HCT116 (cell line): ENCODE results near the gene CLDN14. TPM values are rescaled to one million over a fixed set of nuclear protein-coding genes. Genes with fewer than 3 reads are reported as not detected.

Experiments used
- ATAC-seq: fragments of 200-7000 bp; cut with Tn5 transposase; 2 replicates; pipeline ENCODE4 v1.9.1; 2020; ENCODE audit warnings: mild to moderate bottlenecking, moderate library complexity
- BruUV-seq: library from RNA; stranded (reverse); fragments of 400-500 nt; replicated peaks from 2 replicates; lab custom pipeline; 2021; lab: Mats Ljungman, UMichigan
- CTCF ChIA-PET: fragments of 300-600 bp; sonication (Branson Sonifier 250); formaldehyde crosslinking; loops from one replicate; lab custom pipeline; 2021; ENCODE audit warnings: antibody characterized with exemption; lab: Charles Lee
- POLR2A ChIA-PET: fragments of 300-600, 350-600 bp; sonication (Branson Sonifier 250); formaldehyde crosslinking; loops from one replicate; lab custom pipeline; 2021; ENCODE audit warnings: antibody characterized with exemption; lab: Charles Lee
- RAD21 ChIA-PET, 2 experiments: fragments of 300-600 bp; sonication (Branson Sonifier 250); formaldehyde crosslinking; loops; one replicate each; lab custom pipeline; 2023; ENCODE audit warnings: low total read pairs in 2 of 2; ENCODE audit not compliant: uncharacterized antibody in 2 of 2, unreplicated experiment in 2 of 2, low non-redundant PET in 1 of 2; lab: Charles Lee
- DNase-seq: peaks from one replicate; pipeline ENCODE4 v3.0.0-alpha.2; 2010; ENCODE audit warnings: low read depth, low spot score
- H2AFZ ChIP-seq: fragments of 200-600 bp; shearing (Covaris generic), sonication (generic); 2 replicates; pipeline ENCODE4 v1.6.1; 2017; ENCODE audit warnings: low read depth, mixed run types, mixed read lengths, antibody characterized with exemption, low read length; ENCODE audit not compliant: poor library complexity, severe bottlenecking
- H3K27ac ChIP-seq: 2 replicates; pipeline ENCODE4 v1.5.1; 2012; ENCODE audit warnings: low read depth, low read length
- H3K27me3 ChIP-seq: fragments of 200-600 bp; sonication (generic); 2 replicates; pipeline ENCODE4 v1.6.1; 2016; ENCODE audit warnings: mixed run types, low read length, mixed read lengths; ENCODE audit not compliant: insufficient read depth
- H3K36me3 ChIP-seq, 2 experiments: fragments of 200-500 bp in 1 of 2; fragments of 200-600 bp in 1 of 2; sonication (Bioruptor generic) in 1 of 2; sonication (generic) in 1 of 2; 2 replicates each; pipeline versions ENCODE4 v1.5.1 to v1.6.1; 2014 to 2016; ENCODE audit warnings: low read length in 2 of 2, inconsistent platforms in 1 of 2, mixed read lengths in 1 of 2, mixed run types in 1 of 2; ENCODE audit not compliant: insufficient read depth in 2 of 2, control insufficient read depth in 1 of 2
- H3K4me1 ChIP-seq, 2 experiments: fragments of 200-600 bp in 1 of 2; sonication (generic) in 1 of 2; 2 replicates each; pipeline versions ENCODE4 v1.5.1 to v1.6.1; 2012 to 2017; ENCODE audit warnings: low read length in 2 of 2, inconsistent platforms in 1 of 2, mild to moderate bottlenecking in 1 of 2, mixed read lengths in 1 of 2, mixed run types in 1 of 2, moderate library complexity in 1 of 2; ENCODE audit not compliant: insufficient read depth in 2 of 2, control insufficient read depth in 1 of 2
- H3K4me2 ChIP-seq: fragments of 200-600 bp; sonication (generic); 2 replicates; pipeline ENCODE4 v1.6.1; 2017; ENCODE audit warnings: mixed run types, low read length, mixed read lengths
- H3K4me3 ChIP-seq, 2 experiments: fragments of 200-600 bp in 1 of 2; sonication (generic) in 1 of 2; replicated peaks in 1 of 2; 2 replicates each; pipeline ENCODE4 v1.5.1; 2011 to 2016; ENCODE audit warnings: low read length in 2 of 2, control low read depth in 1 of 2, low read depth in 1 of 2, mild to moderate bottlenecking in 1 of 2, mixed read lengths in 1 of 2, mixed run types in 1 of 2
- H3K79me2 ChIP-seq: fragments of 200-600 bp; sonication (generic); 2 replicates; pipeline ENCODE4 v1.6.1; 2017; ENCODE audit warnings: mild to moderate bottlenecking, mixed run types, low read length, moderate library complexity, mixed read lengths; ENCODE audit not compliant: insufficient read depth
- H3K9ac ChIP-seq: fragments of 200-600 bp; sonication (generic); 2 replicates; pipeline ENCODE4 v1.6.1; 2016; ENCODE audit warnings: low read length, mixed read lengths
- H3K9me2 ChIP-seq: fragments of 200-600 bp; sonication (generic), shearing (Covaris generic); 2 replicates; pipeline ENCODE4 v1.6.1; 2017; ENCODE audit warnings: mixed run types, mild to moderate bottlenecking, moderate library complexity; ENCODE audit not compliant: insufficient read depth
- H3K9me3 ChIP-seq, 2 experiments: fragments of 200-500 bp in 1 of 2; fragments of 200-600 bp in 1 of 2; sonication (Bioruptor generic) in 1 of 2; sonication (generic) in 1 of 2; 2 replicates each; pipeline ENCODE4 v1.6.1; 2014 to 2017; ENCODE audit warnings: low read length in 2 of 2, mixed read lengths in 2 of 2, inconsistent platforms in 1 of 2, low read depth in 1 of 2, mild to moderate bottlenecking in 1 of 2, mixed run types in 1 of 2, moderate library complexity in 1 of 2; ENCODE audit not compliant: control insufficient read depth in 1 of 2, insufficient read depth in 1 of 2
- H4K20me1 ChIP-seq: fragments of 200-600 bp; sonication (generic), shearing (Covaris generic); 2 replicates; pipeline ENCODE4 v1.6.1; 2017; ENCODE audit warnings: mixed run types, mild to moderate bottlenecking, moderate library complexity; ENCODE audit not compliant: insufficient read depth
- CBX3 ChIP-seq: IDR thresholded peaks from 2 replicates; pipeline ENCODE4 v1.6.1; 2012; ENCODE audit warnings: low read depth
- CEBPB ChIP-seq: IDR thresholded peaks from 2 replicates; pipeline ENCODE4 v1.6.1; 2012; ENCODE audit warnings: low read depth
- EGR1 ChIP-seq: IDR thresholded peaks from 2 replicates; pipeline ENCODE4 v1.6.1; 2012; ENCODE audit warnings: low read depth
- ELF1 ChIP-seq: IDR thresholded peaks from 2 replicates; pipeline ENCODE4 v1.6.1; 2012; ENCODE audit warnings: low read depth, borderline replicate concordance
- EZH2phosphoT487 ChIP-seq: fragments of 200-600 bp; IDR thresholded peaks from 2 replicates; pipeline ENCODE4 v1.6.1; 2018; ENCODE audit warnings: antibody characterized with exemption, borderline replicate concordance
- FOSL1 ChIP-seq: IDR thresholded peaks from 2 replicates; pipeline ENCODE4 v1.6.1; 2012; ENCODE audit warnings: low read depth
- JUND ChIP-seq: IDR thresholded peaks from 2 replicates; pipeline ENCODE4 v1.6.1; 2012
- POLR2AphosphoS5 ChIP-seq: IDR thresholded peaks from 2 replicates; pipeline ENCODE4 v1.6.1; 2011; ENCODE audit warnings: mild to moderate bottlenecking, low read depth, low read length, moderate library complexity
- RAD21 ChIP-seq: IDR thresholded peaks from 2 replicates; pipeline ENCODE4 v1.6.1; 2012; ENCODE audit warnings: low read depth, mild to moderate bottlenecking
- SIN3A ChIP-seq: IDR thresholded peaks from 2 replicates; pipeline ENCODE4 v1.6.1; 2012; ENCODE audit warnings: low read depth
- SP1 ChIP-seq: IDR thresholded peaks from 2 replicates; pipeline ENCODE4 v1.6.1; 2012; ENCODE audit warnings: low read depth
- SRF ChIP-seq: IDR thresholded peaks from 2 replicates; pipeline ENCODE4 v1.6.1; 2012; ENCODE audit warnings: low read depth
- TCF7L2 ChIP-seq: IDR thresholded peaks from 2 replicates; pipeline ENCODE4 v1.7.0; 2011; ENCODE audit warnings: borderline replicate concordance, inconsistent platforms; ENCODE audit not compliant: insufficient read depth, insufficient read length; ENCODE audit errors: extremely low read depth
- YY1 ChIP-seq: IDR thresholded peaks from 2 replicates; pipeline ENCODE4 v1.6.1; 2011; ENCODE audit warnings: low read length, low read depth, moderate library complexity, mild to moderate bottlenecking; ENCODE audit not compliant: insufficient replicate concordance; ENCODE audit errors: extremely low read depth
- ZFX ChIP-seq: fragments of 450-650 bp; IDR thresholded peaks from 2 replicates; pipeline ENCODE4 v1.6.1; 2017
- intact Hi-C: fragments of 100-400 bp; cut with micrococcal nuclease; formaldehyde crosslinking; loops from 2 replicates; pipeline ENCODE4 v1.10.0; 2022
- total RNA-seq: library from RNA; stranded (reverse); gene quantifications from one replicate; pipeline ENCODE4 v1.2.1, GENCODE V29; 2021; ENCODE audit not compliant: unreplicated experiment
- TF ChIP-seq, protein P1 (sequence below), 3 experiments: fragments of 200-600 bp in 1 of 3; sonication (generic) in 1 of 3; IDR thresholded peaks in 2 of 3; conservative IDR thresholded peaks in 1 of 3; 2 replicates each; pipeline ENCODE4 v1.5.1; 2012 to 2017; ENCODE audit warnings: low read depth in 2 of 3, low read length in 2 of 3, antibody characterized with exemption in 1 of 3, borderline replicate concordance in 1 of 3, control low read depth in 1 of 3, mild to moderate bottlenecking in 1 of 3, mixed read lengths in 1 of 3, mixed run types in 1 of 3, moderate library complexity in 1 of 3; ENCODE audit not compliant: insufficient read depth in 1 of 3
- TF ChIP-seq, protein P2 (sequence below): IDR thresholded peaks from 2 replicates; pipeline ENCODE4 v1.6.1; 2012; ENCODE audit warnings: low read depth

Gene CLDN14
- total RNA-seq, 1 experiment from 2014 or later: not detected

DNA sequence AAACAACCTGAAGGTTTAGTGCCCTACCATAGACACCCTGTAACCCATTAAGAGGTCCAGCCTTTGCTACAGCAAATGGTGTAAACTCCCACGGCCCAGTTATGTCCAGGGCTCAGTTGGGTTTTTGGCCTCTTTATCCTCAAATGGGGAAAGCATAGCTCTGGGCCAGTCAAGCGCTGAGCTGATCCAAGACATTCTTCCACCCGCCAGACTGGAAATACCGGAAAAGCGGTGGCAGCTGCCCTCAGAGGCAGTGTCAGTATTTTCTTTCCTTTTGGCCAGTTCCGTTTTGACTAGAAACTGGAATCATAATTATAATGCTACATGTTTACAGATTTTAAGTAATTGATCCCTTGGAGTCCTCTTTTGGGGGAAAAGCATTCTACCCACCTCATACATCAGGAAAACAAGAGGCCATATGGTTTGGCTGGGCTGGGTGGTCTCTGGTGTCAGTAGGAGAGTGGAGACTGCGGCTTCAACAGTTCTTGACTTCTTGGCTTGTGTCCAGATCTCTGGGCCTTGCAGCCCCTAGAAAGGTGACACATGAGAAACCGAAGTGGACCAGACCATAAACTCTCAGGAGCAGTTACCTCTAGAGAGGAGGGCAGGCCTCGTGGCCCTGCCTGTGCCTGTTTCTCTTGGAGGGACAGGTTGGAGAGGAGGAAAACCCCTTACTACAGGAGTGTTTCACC, 30.2 kb upstream of the CLDN14 start:
- POLR2A ChIA-PET: no interaction called here
- RAD21 ChIA-PET: no interaction called here
- ATAC-seq (no peak; the same call in 1 of the 2 replicates), DNase-seq (no peak)
- Histone ChIP-seq H3K9me2 (no peaks in the 10 kb centered on the region), H4K20me1 (no peaks in the 10 kb centered on the region), H3K79me2 (no peaks in the 10 kb centered on the region), H3K9me3 (no peaks in the 10 kb centered on the region), H3K4me1 (peaks cover 5 to 8% of the 10 kb centered on the region in 2 experiments; a peak in 3 of 4 replicates), H3K36me3 (no peaks in the 10 kb centered on the region), H3K9ac (no peak overlapping the region), H2AFZ (no peak overlapping the region), H3K4me3 (no peak overlapping the region), H3K27me3 (peaks cover 7% of the 10 kb centered on the region; the same call in 1 of the 2 replicates), H3K27ac (no peak overlapping the region), H3K4me2 (0 out of 2 replicates have a peak overlapping the region, but pooled peaks have one; percentile 15)
- 0 out of 2 replicates have a peak, but pooled peaks have one; percentile 15 for TF ChIP-seq SP1
- TF ChIP-seq ELF1: no peak
- TF ChIP-seq RAD21: no peak
- no peak for TF ChIP-seq EZH2phosphoT487
- TF ChIP-seq POLR2AphosphoS5: no peak
- no peak for TF ChIP-seq TCF7L2
- no peak for TF ChIP-seq SRF
- intact Hi-C loops: loop anchor here (10.0 kb wide), 1 partner anchor 125 kb away; no protein-coding TSS in a partner anchor
- CTCF ChIA-PET: no interaction called here
- BruUV-seq: no TSS peak

DNA sequence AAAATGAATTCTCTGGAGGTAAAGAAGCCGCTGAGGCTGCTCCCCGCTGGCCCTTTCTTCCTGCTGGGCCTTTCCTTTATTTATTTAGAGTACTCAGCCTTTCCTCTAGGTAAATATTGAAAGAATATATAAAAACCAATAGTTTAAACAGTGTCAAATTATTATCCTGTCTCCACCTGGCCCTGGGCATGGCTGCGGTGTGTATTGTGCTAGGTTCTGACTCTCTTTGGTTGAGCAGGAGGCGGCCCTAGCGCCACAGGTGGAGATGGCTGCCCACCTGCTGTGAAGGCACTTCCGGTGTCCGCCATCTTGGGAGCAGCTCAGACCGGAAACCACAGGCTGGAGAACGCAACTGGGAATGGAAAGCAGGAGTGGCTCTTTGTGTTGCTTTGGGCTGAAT, 29.0 kb upstream of the CLDN14 start:
- no peak overlapping the region for H3K9ac ChIP-seq
- ATAC-seq: no peak
- ChIA-PET CTCF (no interaction called here), POLR2A (no interaction called here), RAD21 (no interaction called here)
- no peaks in the 10 kb centered on the region for H3K9me2 ChIP-seq
- peaks cover 5 to 8% of the 10 kb centered on the region in 2 experiments; a peak in 3 of 4 replicates for H3K4me1 ChIP-seq
- H3K9me3 ChIP-seq: no peaks in the 10 kb centered on the region
- H3K4me3 ChIP-seq: no peak overlapping the region
- DNase-seq: no peak
- H3K27me3 ChIP-seq: peaks cover 7% of the 10 kb centered on the region; the same call in 1 of the 2 replicates
- BruUV-seq: no TSS peak
- H2AFZ ChIP-seq: no peak overlapping the region
- H3K79me2 ChIP-seq: no peaks in the 10 kb centered on the region
- intact Hi-C loops: loop anchor here (10.0 kb wide), 1 partner anchor 126 kb away; no protein-coding TSS in a partner anchor
- no peaks in the 10 kb centered on the region for H4K20me1 ChIP-seq
- no peak overlapping the region for H3K27ac ChIP-seq
- no peak overlapping the region for H3K4me2 ChIP-seq
- H3K36me3 ChIP-seq: no peaks in the 10 kb centered on the region
- TF ChIP-seq EGR1 (no peak), ZFX (no peak), POLR2AphosphoS5 (no peak), YY1 (no peak), SIN3A (no peak), JUND (no peak), CEBPB (no peak), CBX3 (no peak), FOSL1 (no peak)
- TF ChIP-seq, protein P1, sequence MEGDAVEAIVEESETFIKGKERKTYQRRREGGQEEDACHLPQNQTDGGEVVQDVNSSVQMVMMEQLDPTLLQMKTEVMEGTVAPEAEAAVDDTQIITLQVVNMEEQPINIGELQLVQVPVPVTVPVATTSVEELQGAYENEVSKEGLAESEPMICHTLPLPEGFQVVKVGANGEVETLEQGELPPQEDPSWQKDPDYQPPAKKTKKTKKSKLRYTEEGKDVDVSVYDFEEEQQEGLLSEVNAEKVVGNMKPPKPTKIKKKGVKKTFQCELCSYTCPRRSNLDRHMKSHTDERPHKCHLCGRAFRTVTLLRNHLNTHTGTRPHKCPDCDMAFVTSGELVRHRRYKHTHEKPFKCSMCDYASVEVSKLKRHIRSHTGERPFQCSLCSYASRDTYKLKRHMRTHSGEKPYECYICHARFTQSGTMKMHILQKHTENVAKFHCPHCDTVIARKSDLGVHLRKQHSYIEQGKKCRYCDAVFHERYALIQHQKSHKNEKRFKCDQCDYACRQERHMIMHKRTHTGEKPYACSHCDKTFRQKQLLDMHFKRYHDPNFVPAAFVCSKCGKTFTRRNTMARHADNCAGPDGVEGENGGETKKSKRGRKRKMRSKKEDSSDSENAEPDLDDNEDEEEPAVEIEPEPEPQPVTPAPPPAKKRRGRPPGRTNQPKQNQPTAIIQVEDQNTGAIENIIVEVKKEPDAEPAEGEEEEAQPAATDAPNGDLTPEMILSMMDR (IDR thresholded peaks at IDR 0.05 in 2 of 3, conservative IDR thresholded peaks at IDR 0.05 in 1 of 3; ENCODE audit: borderline replicate concordance in 1 of 3, insufficient read depth in 1 of 3, low read depth in 2 of 3, low read length in 2 of 3): no peak
- TF ChIP-seq, protein P2, sequence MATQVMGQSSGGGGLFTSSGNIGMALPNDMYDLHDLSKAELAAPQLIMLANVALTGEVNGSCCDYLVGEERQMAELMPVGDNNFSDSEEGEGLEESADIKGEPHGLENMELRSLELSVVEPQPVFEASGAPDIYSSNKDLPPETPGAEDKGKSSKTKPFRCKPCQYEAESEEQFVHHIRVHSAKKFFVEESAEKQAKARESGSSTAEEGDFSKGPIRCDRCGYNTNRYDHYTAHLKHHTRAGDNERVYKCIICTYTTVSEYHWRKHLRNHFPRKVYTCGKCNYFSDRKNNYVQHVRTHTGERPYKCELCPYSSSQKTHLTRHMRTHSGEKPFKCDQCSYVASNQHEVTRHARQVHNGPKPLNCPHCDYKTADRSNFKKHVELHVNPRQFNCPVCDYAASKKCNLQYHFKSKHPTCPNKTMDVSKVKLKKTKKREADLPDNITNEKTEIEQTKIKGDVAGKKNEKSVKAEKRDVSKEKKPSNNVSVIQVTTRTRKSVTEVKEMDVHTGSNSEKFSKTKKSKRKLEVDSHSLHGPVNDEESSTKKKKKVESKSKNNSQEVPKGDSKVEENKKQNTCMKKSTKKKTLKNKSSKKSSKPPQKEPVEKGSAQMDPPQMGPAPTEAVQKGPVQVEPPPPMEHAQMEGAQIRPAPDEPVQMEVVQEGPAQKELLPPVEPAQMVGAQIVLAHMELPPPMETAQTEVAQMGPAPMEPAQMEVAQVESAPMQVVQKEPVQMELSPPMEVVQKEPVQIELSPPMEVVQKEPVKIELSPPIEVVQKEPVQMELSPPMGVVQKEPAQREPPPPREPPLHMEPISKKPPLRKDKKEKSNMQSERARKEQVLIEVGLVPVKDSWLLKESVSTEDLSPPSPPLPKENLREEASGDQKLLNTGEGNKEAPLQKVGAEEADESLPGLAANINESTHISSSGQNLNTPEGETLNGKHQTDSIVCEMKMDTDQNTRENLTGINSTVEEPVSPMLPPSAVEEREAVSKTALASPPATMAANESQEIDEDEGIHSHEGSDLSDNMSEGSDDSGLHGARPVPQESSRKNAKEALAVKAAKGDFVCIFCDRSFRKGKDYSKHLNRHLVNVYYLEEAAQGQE: no peak
